ENCODE results near the gene VSIR.

The VSIR gene

GRCh38 chr10:71722849-71723248 lies 50.5 kb downstream of the VSIR start:
- no peaks in the 10 kb centered on the region for H3K9me3 ChIP-seq (ENCODE audit: severe bottlenecking)
- no peaks in the 10 kb centered on the region for H3K36me3 ChIP-seq (ENCODE audit: low read depth)
- no peak for DNase-seq (ENCODE audit: low spot score)
- H3K27me3 ChIP-seq (ENCODE audit: insufficient read depth, poor library complexity, severe bottlenecking), result no peaks in the 10 kb centered on the region
- H3K4me3 ChIP-seq (ENCODE audit: severe bottlenecking), result no peak overlapping the region
- H3K27ac ChIP-seq (ENCODE audit: poor library complexity, severe bottlenecking), result no peak overlapping the region
- no peak for ATAC-seq (ENCODE audit: low read depth)
- no peak for TF ChIP-seq CTCF (IDR thresholded peaks at IDR 0.05; ENCODE audit: poor library complexity, severe bottlenecking)
- H3K4me1 ChIP-seq (ENCODE audit: insufficient read depth, poor library complexity, severe bottlenecking), result peaks cover 7% of the 10 kb centered on the region

GRCh38 chr10:71721313-71721712 lies 52.0 kb downstream of the VSIR start:
- Histone ChIP-seq H3K27me3 (ENCODE audit: insufficient read depth, poor library complexity, severe bottlenecking) (no peaks in the 10 kb centered on the region), H3K9me3 (ENCODE audit: severe bottlenecking) (no peaks in the 10 kb centered on the region), H3K27ac (ENCODE audit: poor library complexity, severe bottlenecking) (no peak overlapping the region), H3K4me1 (ENCODE audit: insufficient read depth, poor library complexity, severe bottlenecking) (no peaks in the 10 kb centered on the region), H3K36me3 (ENCODE audit: low read depth) (no peaks in the 10 kb centered on the region), H3K4me3 (ENCODE audit: severe bottlenecking) (no peak overlapping the region)
- no peak for DNase-seq (ENCODE audit: low spot score)
- TF ChIP-seq CTCF (IDR thresholded peaks at IDR 0.05; ENCODE audit: poor library complexity, severe bottlenecking), result no peak
- ATAC-seq (ENCODE audit: low read depth), result no peak

- Histone ChIP-seq H3K4me1 (ENCODE audit: insufficient read depth, poor library complexity, severe bottlenecking) (no peaks in the 10 kb centered on the region), H3K27me3 (ENCODE audit: insufficient read depth, poor library complexity, severe bottlenecking) (no peaks in the 10 kb centered on the region), H3K36me3 (ENCODE audit: low read depth) (no peaks in the 10 kb centered on the region), H3K27ac (ENCODE audit: poor library complexity, severe bottlenecking) (no peak overlapping the region), H3K9me3 (ENCODE audit: severe bottlenecking) (no peaks in the 10 kb centered on the region), H3K4me3 (ENCODE audit: severe bottlenecking) (no peak overlapping the region)
- DNase-seq (ENCODE audit: low spot score) (no peak), ATAC-seq (ENCODE audit: low read depth) (no peak)
- no peak for TF ChIP-seq CTCF (IDR thresholded peaks at IDR 0.05; ENCODE audit: poor library complexity, severe bottlenecking)
These were observed 53.0 kb downstream of the VSIR start for GRCh38 chr10:71720288-71720687.

GRCh38 chr10:71719464-71720201 lies 53.7 kb downstream of the VSIR start, which contains the start of gene C10orf105:
C10orf105 (minus strand) TSS chr10:71719778; CDS start chr10:71716337, 3,441 bp downstream.
- Histone ChIP-seq H3K4me1 (ENCODE audit: insufficient read depth, poor library complexity, severe bottlenecking) (no peaks in the 10 kb centered on the region), H3K9me3 (ENCODE audit: severe bottlenecking) (no peaks in the 10 kb centered on the region), H3K36me3 (ENCODE audit: low read depth) (no peaks in the 10 kb centered on the region), H3K4me3 (ENCODE audit: severe bottlenecking) (no peak within 1 kb of the TSS), H3K27me3 (ENCODE audit: insufficient read depth, poor library complexity, severe bottlenecking) (no peaks in the 10 kb centered on the region), H3K27ac (ENCODE audit: poor library complexity, severe bottlenecking) (no peak within 1 kb of the TSS)
- no peak for TF ChIP-seq CTCF (IDR thresholded peaks at IDR 0.05; ENCODE audit: poor library complexity, severe bottlenecking)
- ATAC-seq (ENCODE audit: low read depth) (no peak), DNase-seq (ENCODE audit: low spot score) (no peak)

- H3K4me3 ChIP-seq (ENCODE audit: severe bottlenecking), result no peak overlapping the region
- no peak for ATAC-seq (ENCODE audit: low read depth)
These were observed 54.3 kb downstream of the VSIR start for GRCh38 chr10:71719042-71719441.

More at GRCh38 chr10:71719042-71719441, 54.3 kb downstream of the VSIR start:
- no peak for DNase-seq (ENCODE audit: low spot score)
- no peak for TF ChIP-seq CTCF (IDR thresholded peaks at IDR 0.05; ENCODE audit: poor library complexity, severe bottlenecking)
- Histone ChIP-seq H3K36me3 (ENCODE audit: low read depth) (no peaks in the 10 kb centered on the region), H3K4me1 (ENCODE audit: insufficient read depth, poor library complexity, severe bottlenecking) (peaks cover 2% of the 10 kb centered on the region), H3K27me3 (ENCODE audit: insufficient read depth, poor library complexity, severe bottlenecking) (no peaks in the 10 kb centered on the region), H3K27ac (ENCODE audit: poor library complexity, severe bottlenecking) (no peak overlapping the region), H3K9me3 (ENCODE audit: severe bottlenecking) (no peaks in the 10 kb centered on the region)
